Measurements from ENCODE around the gene HOXB8.

GRCh38 chr17:48568499-48569239 lies 46.4 kb downstream of the HOXB8 start:
- TF ChIP-seq CTCF (IDR thresholded peaks at IDR 0.05; ENCODE audit: poor library complexity) (no peak), EZH2 (IDR thresholded peaks at IDR 0.05; ENCODE audit: borderline replicate concordance) (peak; percentile 93)

Measured in hepatocyte (in vitro differentiated cells).